Liver (tissue), 9 donors: ENCODE measurements around the gene CRADD. TPM values are rescaled to one million over a fixed set of nuclear protein-coding genes. Genes with fewer than 3 reads are reported as not detected.
"Not testable (repeated sequence)": the region's sequence is repeated elsewhere in the genome, so short reads cannot be mapped to it uniquely, and the experiment has no call there.

ENCODE experiments used
- DNase-seq: peaks from one replicate; pipeline ENCODE4 v3.0.0-alpha.2; 2017; ENCODE audit warnings: low spot score
- H3K27ac ChIP-seq, 2 donors: one replicate each; pipeline ENCODE4 v1.7.0; 2013; ENCODE audit warnings: inconsistent platforms in 2 of 2, low read length in 2 of 2, control low read depth in 1 of 2, low read depth in 1 of 2, mild to moderate bottlenecking in 1 of 2
- H3K27me3 ChIP-seq, 4 donors: one replicate each; pipeline versions ENCODE4 v1.6.1 to v1.7.0; 2013; ENCODE audit warnings: low read length in 3 of 4, inconsistent platforms in 1 of 4, mild to moderate bottlenecking in 1 of 4, moderate library complexity in 1 of 4; ENCODE audit not compliant: control insufficient read depth in 4 of 4, insufficient read depth in 4 of 4
- H3K36me3 ChIP-seq, 4 donors: one replicate each; pipeline versions ENCODE4 v1.6.1 to v1.7.0; 2013; ENCODE audit warnings: low read length in 3 of 4, mild to moderate bottlenecking in 3 of 4, low read depth in 1 of 4, moderate library complexity in 1 of 4; ENCODE audit not compliant: control insufficient read depth in 4 of 4, insufficient read depth in 3 of 4
- H3K4me1 ChIP-seq, 4 donors: one replicate each; pipeline versions ENCODE4 v1.6.1 to v1.7.0; 2013; ENCODE audit warnings: low read length in 3 of 4, mild to moderate bottlenecking in 3 of 4, moderate library complexity in 1 of 4; ENCODE audit not compliant: control insufficient read depth in 4 of 4, insufficient read depth in 4 of 4
- H3K4me3 ChIP-seq, 3 donors: one replicate each; pipeline versions ENCODE4 v1.6.1 to v1.7.0; 2013; ENCODE audit warnings: low read length in 3 of 3, control low read depth in 1 of 3, low read depth in 1 of 3, mild to moderate bottlenecking in 1 of 3
- H3K9ac ChIP-seq, 2 donors: one replicate each; pipeline ENCODE4 v1.7.0; 2013; ENCODE audit warnings: low read length in 2 of 2, mild to moderate bottlenecking in 2 of 2, moderate library complexity in 2 of 2, control low read depth in 1 of 2, low read depth in 1 of 2
- H3K9me3 ChIP-seq, 4 donors: one replicate each; pipeline versions ENCODE4 v1.6.1 to v1.7.0; 2013; ENCODE audit warnings: low read length in 3 of 4; ENCODE audit not compliant: control insufficient read depth in 4 of 4
- ATF3 ChIP-seq: IDR thresholded peaks from 2 replicates; pipeline ENCODE4 v1.6.1; 2016; ENCODE audit warnings: antibody characterized with exemption
- CTCF ChIP-seq: fragments of 150-350 bp; IDR thresholded peaks from 2 replicates; pipeline ENCODE4 v1.5.1; 2017; ENCODE audit warnings: improper control_type of control experiment, low read depth, low read length; ENCODE audit not compliant: missing input control
- EGR1 ChIP-seq, 2 donors: IDR thresholded peaks; 2 replicates each; pipeline ENCODE4 v1.6.1; 2016 to 2018; ENCODE audit warnings: antibody characterized with exemption in 2 of 2, low read depth in 2 of 2
- FOXA2 ChIP-seq: IDR thresholded peaks from 2 replicates; pipeline ENCODE4 v1.6.1; 2016; ENCODE audit warnings: antibody characterized with exemption
- GABPA ChIP-seq, 2 donors: IDR thresholded peaks in 1 of 2; conservative IDR thresholded peaks in 1 of 2; 2 replicates each; pipeline ENCODE4 v1.6.1; 2016; ENCODE audit warnings: antibody characterized with exemption in 2 of 2, mild to moderate bottlenecking in 1 of 2, moderate library complexity in 1 of 2
- JUND ChIP-seq, 2 donors: IDR thresholded peaks; 2 replicates each; pipeline ENCODE4 v1.6.1; 2016; ENCODE audit warnings: antibody characterized with exemption in 2 of 2
- NR2F2 ChIP-seq: IDR thresholded peaks from 2 replicates; pipeline ENCODE4 v1.6.1; 2016; ENCODE audit warnings: antibody characterized with exemption
- RAD21 ChIP-seq, 2 donors: IDR thresholded peaks; 2 replicates each; pipeline ENCODE4 v1.6.1; 2016; ENCODE audit warnings: antibody characterized with exemption in 2 of 2, mild to moderate bottlenecking in 2 of 2
- REST ChIP-seq: IDR thresholded peaks from 2 replicates; pipeline ENCODE4 v1.6.1; 2016; ENCODE audit warnings: antibody characterized with exemption, mild to moderate bottlenecking
- SP1 ChIP-seq: IDR thresholded peaks from 2 replicates; pipeline ENCODE4 v1.6.1; 2018; ENCODE audit warnings: antibody characterized with exemption, mild to moderate bottlenecking
- YY1 ChIP-seq: IDR thresholded peaks from 2 replicates; pipeline ENCODE4 v1.6.1; 2016; ENCODE audit warnings: antibody characterized with exemption, mild to moderate bottlenecking
- ZBTB33 ChIP-seq: IDR thresholded peaks from 2 replicates; pipeline ENCODE4 v1.6.1; 2016; ENCODE audit warnings: antibody characterized with exemption
- WGBS: extraction: QIAGEN DNeasy Blood & Tissue Kit; methylation state at CpG from one replicate; pipeline ENCODE4 v1.1.7; 2013; 5-methylcytosine and 5-hydroxymethylcytosine counted together
- polyA plus RNA-seq, 2 donors: library from polyadenylated mRNA; stranded (reverse) in 1 of 2; unstranded in 1 of 2; fragments of 200-250 nt in 1 of 2; fragments of >200 nt in 1 of 2; fragmentation: Nextera tagmentation in 1 of 2; extraction: Ambion mirVana in 1 of 2; gene quantifications; one replicate each; pipeline versions ENCODE4 v1.2.1 to v1.2.3, GENCODE V29; 2013 to 2015
- total RNA-seq, 2 donors: library from RNA; depleted of rRNA; stranded (reverse); fragments of >200 nt; gene quantifications; one replicate each; pipeline ENCODE4 v1.2.3, GENCODE V29; 2014
- donor health status: healthy.
- donor health status: healthy.
- donor health status: healthy.
- donor health status: healthy.
- donor health status: healthy.

Gene CRADD
- total and polyA plus RNA-seq, 4 donors: 19.4 to 48.9 (median 29.6) TPM

GRCh38 chr12:93710574-93710926 is 33.4 kb downstream of the CRADD start:
- Histone ChIP-seq H3K9me3 (no peaks in the 10 kb centered on the region), H3K4me3 (no peak overlapping the region), H3K4me1 (peaks cover 0 to 3% (median under 1%) of the 10 kb centered on the region in 4 donors), H3K9ac (no peak overlapping the region), H3K27ac (no peak overlapping the region), H3K27me3 (no peaks in the 10 kb centered on the region), H3K36me3 (no peaks in the 10 kb centered on the region)
- no peak for DNase-seq
- WGBS: 98% methylated on average over 2 of the region's 2 CpGs
- TF ChIP-seq CTCF (no peak), REST (no peak), SP1 (no peak), GABPA (IDR thresholded peaks at IDR 0.05 in 1 of 2, conservative IDR thresholded peaks at IDR 0.05 in 1 of 2) (no peak), ZBTB33 (no peak), FOXA2 (no peak), EGR1 (IDR thresholded peaks at IDR 0.05; ENCODE audit: low read depth in 2 of 2) (no peak), JUND (IDR thresholded peaks at IDR 0.05) (no peak), RAD21 (IDR thresholded peaks at IDR 0.05) (no peak), YY1 (no peak), ATF3 (no peak)

- not testable (repeated sequence) for H3K4me3 ChIP-seq, H3K36me3 ChIP-seq, H3K4me1 ChIP-seq, H3K27ac ChIP-seq, H3K9me3 ChIP-seq, H3K9ac ChIP-seq, H3K27me3 ChIP-seq, DNase-seq
- 98% methylated on average over 1 of the region's 1 CpG for WGBS
- peak; percentile 26 for TF ChIP-seq NR2F2
Measured at GRCh38 chr12:93711502-93711901, 34.3 kb downstream of the CRADD start.
